IMR-90 (cell line): ENCODE results near the gene EFHC1. TPM values are rescaled to one million over a fixed set of nuclear protein-coding genes. Genes with fewer than 3 reads are reported as not detected.

ENCODE experiments used
- ATAC-seq: fragments of 200-7000 bp; cut with Tn5 transposase; 2 replicates; pipeline ENCODE4 v1.9.1; 2020; ENCODE audit warnings: low read depth, mild to moderate bottlenecking, moderate library complexity
- BruUV-seq: library from RNA; stranded (reverse); fragments of 400-500 nt; replicated peaks from 2 replicates; lab custom pipeline; 2021; lab: Mats Ljungman, UMichigan
- CTCF ChIA-PET: fragments of 300-600 bp; formaldehyde crosslinking; extraction: SDS; loops from one replicate; lab custom pipeline; 2021; ENCODE audit warnings: antibody characterized with exemption; lab: Yijun Ruan, JAX
- POLR2A ChIA-PET: fragments of 300-600 bp; sonication (Branson Sonifier 250); formaldehyde crosslinking; loops from one replicate; lab custom pipeline; 2022; ENCODE audit warnings: antibody characterized with exemption; ENCODE audit not compliant: unreplicated experiment; lab: Charles Lee
- DNase-seq: peaks from one replicate; pipeline ENCODE4 v3.0.0; 2013
- H2AFZ ChIP-seq: replicated peaks from 2 replicates; pipeline ENCODE3; 2013; ENCODE audit warnings: low read length, mild to moderate bottlenecking; ENCODE audit not compliant: poor library complexity
- H2AK5ac ChIP-seq: 2 replicates; pipeline ENCODE4 v1.6.1; 2013; ENCODE audit warnings: low read depth, low read length, inconsistent platforms
- H2AK9ac ChIP-seq: replicated peaks from 2 replicates; pipeline ENCODE3; 2013; ENCODE audit warnings: mild to moderate bottlenecking, low read depth, low read length, moderate library complexity; ENCODE audit not compliant: poor library complexity
- H2BK120ac ChIP-seq: 2 replicates; pipeline ENCODE4 v1.6.1; 2013; ENCODE audit warnings: low read depth, low read length, inconsistent platforms
- H2BK15ac ChIP-seq: 3 replicates; pipeline ENCODE4 v1.6.1; 2013; ENCODE audit warnings: low read depth, low read length, inconsistent platforms
- H2BK20ac ChIP-seq: 2 replicates; pipeline ENCODE4 v1.6.1; 2013; ENCODE audit warnings: low read depth, mild to moderate bottlenecking, inconsistent platforms, low read length, moderate library complexity
- H2BK5ac ChIP-seq: 2 replicates; pipeline ENCODE4 v1.6.1; 2013; ENCODE audit warnings: mild to moderate bottlenecking, low read depth, low read length, inconsistent platforms; ENCODE audit not compliant: poor library complexity, severe bottlenecking
- H3K14ac ChIP-seq: replicated peaks from 2 replicates; pipeline ENCODE4 v1.6.1; 2013; ENCODE audit warnings: low read depth, low read length, inconsistent platforms
- H3K18ac ChIP-seq: 2 replicates; pipeline ENCODE4 v1.6.1; 2013; ENCODE audit warnings: low read depth, low read length, control low read depth
- H3K23ac ChIP-seq: 2 replicates; pipeline ENCODE4 v1.6.1; 2013; ENCODE audit warnings: low read depth, low read length, inconsistent platforms
- H3K27ac ChIP-seq: 2 replicates; pipeline ENCODE4 v1.5.1; 2013; ENCODE audit warnings: mild to moderate bottlenecking, control low read depth, low read length; ENCODE audit not compliant: insufficient read depth
- H3K27me3 ChIP-seq: 2 replicates; pipeline ENCODE4 v1.6.1; 2013; ENCODE audit warnings: low read length; ENCODE audit not compliant: control insufficient read depth, insufficient read depth
- H3K36me3 ChIP-seq: 2 replicates; pipeline ENCODE4 v1.6.1; 2013; ENCODE audit warnings: low read length, mixed read lengths; ENCODE audit not compliant: control insufficient read depth, insufficient read depth
- H3K4ac ChIP-seq: 2 replicates; pipeline ENCODE4 v1.6.1; 2013; ENCODE audit warnings: low read depth, low read length, inconsistent platforms
- H3K4me1 ChIP-seq: 2 replicates; pipeline ENCODE4 v1.6.1; 2013; ENCODE audit warnings: low read length, mixed read lengths; ENCODE audit not compliant: control insufficient read depth, insufficient read depth
- H3K4me2 ChIP-seq: 2 replicates; pipeline ENCODE4 v1.6.1; 2013; ENCODE audit warnings: low read depth, mild to moderate bottlenecking, control low read depth, low read length, moderate library complexity
- H3K4me3 ChIP-seq: 2 replicates; pipeline ENCODE4 v1.5.1; 2013; ENCODE audit warnings: low read depth, mild to moderate bottlenecking, control low read depth, low read length, moderate library complexity; ENCODE audit not compliant: insufficient read depth
- H3K56ac ChIP-seq: 2 replicates; pipeline ENCODE4 v1.6.1; 2013; ENCODE audit warnings: low read length, inconsistent platforms; ENCODE audit not compliant: insufficient read depth; ENCODE audit errors: extremely low read depth
- H3K79me1 ChIP-seq, 2 experiments: 2 replicates each; pipeline ENCODE4 v1.6.1; 2013; ENCODE audit warnings: low read length in 2 of 2, inconsistent platforms in 1 of 2, low read depth in 1 of 2
- H3K9ac ChIP-seq: 2 replicates; pipeline ENCODE4 v1.6.1; 2013; ENCODE audit warnings: low read depth, low read length, control low read depth
- H3K9me1 ChIP-seq: 2 replicates; pipeline ENCODE4 v1.6.1; 2013; ENCODE audit warnings: low read length, inconsistent platforms; ENCODE audit not compliant: insufficient read depth
- H3K9me3 ChIP-seq: 2 replicates; pipeline ENCODE4 v1.6.1; 2013; ENCODE audit warnings: low read length; ENCODE audit not compliant: control insufficient read depth, insufficient read depth
- H4K20me1 ChIP-seq: 2 replicates; pipeline ENCODE4 v1.6.1; 2013; ENCODE audit warnings: low read length, inconsistent platforms; ENCODE audit not compliant: insufficient read depth
- H4K5ac ChIP-seq: 2 replicates; pipeline ENCODE4 v1.6.1; 2013; ENCODE audit warnings: mild to moderate bottlenecking, low read depth, low read length, control low read depth
- H4K8ac ChIP-seq, 2 experiments: 2 replicates each; pipeline ENCODE4 v1.6.1; 2013; ENCODE audit warnings: low read depth in 2 of 2, low read length in 2 of 2, control low read depth in 1 of 2, inconsistent platforms in 1 of 2
- H4K91ac ChIP-seq: 2 replicates; pipeline ENCODE4 v1.6.1; 2013; ENCODE audit warnings: low read depth, low read length, inconsistent platforms; ENCODE audit not compliant: insufficient read depth
- CEBPB ChIP-seq: IDR thresholded peaks from 2 replicates; pipeline ENCODE4 v1.6.1; 2012; ENCODE audit warnings: low read depth, low read length, improper control_type of control experiment
- MAFK ChIP-seq: IDR thresholded peaks from 2 replicates; pipeline ENCODE4 v1.6.1; 2012; ENCODE audit warnings: low read depth, low read length, improper control_type of control experiment
- SMC3 ChIP-seq: fragments of 150-350 bp; IDR thresholded peaks from 2 replicates; pipeline ENCODE4 v1.6.1; 2016; ENCODE audit warnings: low read depth, mild to moderate bottlenecking, antibody characterized with exemption, low read length, moderate library complexity
- WGBS, 2 experiments: methylation state at CpG; one replicate each; pipeline versions ENCODE4 v1.1.5 to v1.1.7; 2013; ENCODE audit warnings: missing lambda C conversion rate in 2 of 2; ENCODE audit not compliant: insufficient read length in 1 of 2; ENCODE audit errors: extremely low coverage in 2 of 2; 5-methylcytosine and 5-hydroxymethylcytosine counted together
- dilution Hi-C: fragments of 300-500 bp; cut with HindIII; formaldehyde crosslinking; loops from one replicate; pipeline ENCODE4 v1.14.3; 2018; ENCODE audit warnings: low sequenced_read_pairs; ENCODE audit not compliant: unreplicated experiment
- in situ Hi-C: fragments of 300-500 bp; cut with MboI; formaldehyde crosslinking; loops from 3 replicates; pipeline ENCODE4 v1.14.3; 2019; ENCODE audit warnings: low sequenced_read_pairs, inconsistent platforms, mixed read lengths
- intact Hi-C: fragments of 100-400 bp; cut with micrococcal nuclease; formaldehyde crosslinking; loops from 2 replicates; pipeline ENCODE4 v1.10.0; 2022
- polyA plus RNA-seq, 3 experiments: library from polyadenylated mRNA; depleted of rRNA; stranded (reverse); fragments of >200 nt; gene quantifications; 2 replicates each; pipeline ENCODE4 v1.2.3, GENCODE V29; 2012; ENCODE audit warnings: low replicate concordance in 1 of 3
- total RNA-seq: library from RNA; depleted of rRNA; stranded (reverse); fragments of >200 nt; gene quantifications from 2 replicates; pipeline ENCODE4 v1.2.3, GENCODE V29; 2012

EFHC1 gene
- total and polyA plus RNA-seq, 2 of the 4 experiments (the other 2 are of a cell fraction): 14.0 to 23.0 TPM

DNA sequence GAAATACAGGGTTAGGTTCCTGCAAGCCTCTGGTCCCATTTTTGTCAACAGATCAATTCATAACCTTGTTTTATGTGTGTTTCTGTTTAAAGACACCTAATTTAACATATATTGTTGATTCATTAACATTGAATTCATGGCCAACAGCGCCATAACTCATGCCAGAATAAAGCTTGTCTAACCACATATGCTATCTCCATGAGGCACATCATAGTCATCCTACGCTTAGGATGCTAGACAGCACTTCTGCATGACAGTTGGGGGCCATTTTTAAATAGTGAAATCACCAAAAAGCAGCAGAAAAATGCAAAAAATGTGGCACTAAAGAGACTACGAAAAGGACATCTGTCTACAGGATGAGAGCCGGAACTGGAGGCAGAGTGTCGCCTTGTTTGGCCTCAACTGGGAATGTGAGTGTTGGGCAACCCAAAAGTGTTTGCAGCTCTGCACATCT, 118.8 kb downstream of the EFHC1 start:
- Histone ChIP-seq H3K27me3 (no peaks in the 10 kb centered on the region), H3K79me1 (peaks cover 33 to 85% of the 10 kb centered on the region in 2 experiments), H3K4ac (peak overlapping the region; percentile 92), H3K27ac (peak overlapping the region; percentile 74), H3K4me2 (peak overlapping the region; percentile 32; the same call in 1 of the 2 replicates), H3K14ac (peak overlapping the region; percentile 92), H3K36me3 (peaks cover 22% of the 10 kb centered on the region), H4K91ac (peak overlapping the region; percentile 97), H4K5ac (peak overlapping the region; percentile 50; the same call in 1 of the 2 replicates), H4K20me1 (0 out of 2 replicates have a peak, but pooled peaks cover 3% of the 10 kb centered on the region), H4K8ac (peak overlapping the region; percentile 83 to 84), H3K18ac (peak overlapping the region; percentile 83; the same call in 1 of the 2 replicates), H3K56ac (peak overlapping the region; percentile 86), H2AK5ac (peak overlapping the region; percentile 52; the same call in 1 of the 2 replicates), H3K23ac (peak overlapping the region; percentile 87; the same call in 1 of the 2 replicates), H3K9me3 (no peaks in the 10 kb centered on the region), H3K4me3 (no peak overlapping the region), H3K9me1 (peaks cover 50% of the 10 kb centered on the region), H3K4me1 (peaks cover 50% of the 10 kb centered on the region), H2BK20ac (peak overlapping the region; percentile 91), H2BK120ac (peak overlapping the region; percentile 91), H2AFZ (no peak overlapping the region), H3K9ac (no peak overlapping the region), H2BK5ac (peak overlapping the region; percentile 95), H2AK9ac (no peak overlapping the region), H2BK15ac (peak overlapping the region; percentile 63; the same call in 2 of the 3 replicates)
- BruUV-seq: no TSS peak
- dilution Hi-C loops (no loop called here), intact Hi-C loops (loop anchor here (1.0 kb wide), 1 partner anchor 22 kb away; no protein-coding TSS in a partner anchor), in situ Hi-C loops (no loop called here)
- peak; percentile 65 for DNase-seq
- peak; percentile 10 for ATAC-seq
- TF ChIP-seq SMC3 (no peak), CEBPB (peak; percentile 52; the same call in 1 of the 2 replicates), MAFK (peak; percentile 8; the same call in 1 of the 2 replicates)
- WGBS, 2 experiments: 0% methylated on average over 2 of the region's 5 CpGs; no CpG with 5 or more reads in 1 of the 2 experiments
- ChIA-PET CTCF (interaction anchor here (0.7 to 1.5 kb wide), 4 partner anchors 31 to 56 kb away, joined by 3 to 6 read pairs (median 4); no protein-coding TSS in a partner anchor), POLR2A (interaction anchor here (0.6 kb wide), 2 partner anchors 38 to 124 kb away, joined by 3 read pairs; partner anchors contain the start of gene TRAM2)
